ENCODE results near the gene ALK.

The ALK gene

DNA sequence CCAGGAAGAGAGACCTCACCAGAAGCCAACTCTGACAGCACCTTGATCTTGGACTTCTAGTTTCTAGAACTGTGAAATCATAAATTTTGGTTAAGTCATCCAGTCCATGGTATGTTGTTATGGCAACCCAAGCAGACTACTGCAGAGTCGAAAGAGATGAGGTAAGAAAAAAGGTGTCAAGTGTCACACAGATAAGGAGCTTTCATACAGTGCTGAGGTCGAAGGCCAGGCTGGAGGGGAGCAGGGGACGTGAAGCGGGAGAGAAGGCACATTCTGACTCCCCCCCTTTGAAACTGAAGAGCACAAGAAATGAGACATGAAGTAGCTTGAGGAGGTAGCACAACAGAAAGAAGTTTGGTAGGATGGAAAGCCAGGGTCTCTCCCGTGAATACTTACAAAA lies 110.4 kb downstream of the ALK start:
- H3K27ac ChIP-seq, result no peak overlapping the region
- TF ChIP-seq, protein P1, sequence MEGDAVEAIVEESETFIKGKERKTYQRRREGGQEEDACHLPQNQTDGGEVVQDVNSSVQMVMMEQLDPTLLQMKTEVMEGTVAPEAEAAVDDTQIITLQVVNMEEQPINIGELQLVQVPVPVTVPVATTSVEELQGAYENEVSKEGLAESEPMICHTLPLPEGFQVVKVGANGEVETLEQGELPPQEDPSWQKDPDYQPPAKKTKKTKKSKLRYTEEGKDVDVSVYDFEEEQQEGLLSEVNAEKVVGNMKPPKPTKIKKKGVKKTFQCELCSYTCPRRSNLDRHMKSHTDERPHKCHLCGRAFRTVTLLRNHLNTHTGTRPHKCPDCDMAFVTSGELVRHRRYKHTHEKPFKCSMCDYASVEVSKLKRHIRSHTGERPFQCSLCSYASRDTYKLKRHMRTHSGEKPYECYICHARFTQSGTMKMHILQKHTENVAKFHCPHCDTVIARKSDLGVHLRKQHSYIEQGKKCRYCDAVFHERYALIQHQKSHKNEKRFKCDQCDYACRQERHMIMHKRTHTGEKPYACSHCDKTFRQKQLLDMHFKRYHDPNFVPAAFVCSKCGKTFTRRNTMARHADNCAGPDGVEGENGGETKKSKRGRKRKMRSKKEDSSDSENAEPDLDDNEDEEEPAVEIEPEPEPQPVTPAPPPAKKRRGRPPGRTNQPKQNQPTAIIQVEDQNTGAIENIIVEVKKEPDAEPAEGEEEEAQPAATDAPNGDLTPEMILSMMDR (conservative IDR thresholded peaks at IDR 0.05), result no peak

DNA sequence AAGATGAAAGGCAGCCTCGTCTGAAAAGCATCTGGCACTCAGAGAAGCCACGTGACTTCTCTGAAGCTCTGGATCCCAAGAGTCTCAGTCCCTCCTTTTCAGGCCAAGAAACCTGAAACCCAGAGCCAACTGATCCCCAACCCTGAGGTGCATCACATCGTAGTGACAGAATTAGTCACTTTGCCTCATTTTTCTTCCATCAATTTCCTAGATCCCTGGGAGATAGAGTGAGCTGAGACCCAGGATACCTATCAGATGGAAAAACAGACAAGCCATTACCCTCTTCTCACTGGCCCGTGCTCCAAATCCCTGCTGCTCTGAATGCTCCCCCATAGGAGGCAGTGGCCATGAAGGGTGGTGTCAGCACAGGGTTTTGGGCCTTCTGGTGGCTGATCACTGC lies 113.1 kb downstream of the ALK start:
- H3K27ac ChIP-seq, result no peak overlapping the region
- TF ChIP-seq, protein P1 (conservative IDR thresholded peaks at IDR 0.05), result no peak

DNA sequence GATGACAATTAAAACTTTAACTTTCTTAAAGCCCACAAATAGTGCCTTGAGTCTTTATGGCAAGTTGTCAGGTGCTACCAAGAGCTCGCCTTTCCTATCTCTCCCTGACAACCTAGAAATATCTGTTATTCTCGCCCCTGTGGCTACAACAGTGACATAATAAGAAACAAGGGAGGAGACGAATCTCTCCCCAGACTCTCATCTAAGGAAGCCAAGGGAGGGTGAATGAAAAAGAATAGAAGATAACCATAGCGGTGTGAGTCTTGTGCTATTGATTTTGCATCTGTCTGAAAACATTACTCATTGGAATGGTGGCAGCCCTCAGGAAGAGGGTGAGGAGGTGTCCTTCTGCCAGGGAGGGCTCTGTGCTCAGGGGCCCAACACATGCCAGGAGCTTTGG lies 114.3 kb downstream of the ALK start:
- H3K27ac ChIP-seq, result peak overlapping the region; percentile 71
- TF ChIP-seq, protein P1 (conservative IDR thresholded peaks at IDR 0.05), result no peak

DNA sequence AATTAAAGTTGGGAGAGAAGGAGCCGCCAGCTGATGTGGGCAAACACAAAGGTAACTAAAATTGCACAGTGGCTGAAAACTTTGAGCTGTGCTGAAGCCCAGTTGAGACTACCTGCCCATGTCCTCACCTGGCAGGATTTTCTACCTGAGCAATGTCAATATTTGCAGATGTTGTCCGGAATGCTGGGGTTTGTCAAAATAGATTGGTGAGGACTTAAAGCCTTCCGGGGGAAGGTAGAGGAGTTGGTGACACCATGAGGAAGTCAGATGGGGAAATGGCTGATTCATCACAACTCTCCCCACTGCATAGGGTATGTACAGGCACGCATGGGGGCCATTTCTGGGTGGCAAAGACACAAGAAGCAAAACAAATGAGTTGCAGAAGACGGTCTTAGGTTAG lies 114.9 kb downstream of the ALK start:
- H3K27ac ChIP-seq, result peak overlapping the region; percentile 71
- TF ChIP-seq, protein P1 (conservative IDR thresholded peaks at IDR 0.05), result no peak

DNA sequence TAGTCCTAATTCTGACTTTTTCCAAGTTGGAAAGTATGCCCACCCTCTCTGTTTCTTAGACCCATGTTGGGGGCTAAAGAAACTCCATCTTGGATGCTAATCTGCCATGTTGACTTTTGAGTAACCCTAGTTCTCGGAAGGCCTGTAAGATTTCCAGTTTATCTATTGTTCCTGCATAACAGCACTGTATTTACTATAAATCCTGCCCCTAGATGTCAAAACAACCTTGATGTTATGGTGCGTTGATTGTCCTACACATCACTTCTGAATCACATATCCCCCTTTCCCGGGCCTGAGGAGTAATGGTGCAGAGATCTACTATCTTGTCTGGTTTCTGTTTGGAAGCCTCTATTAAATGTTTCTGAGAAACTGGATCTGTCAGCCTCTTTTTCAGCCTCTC lies 116.7 kb downstream of the ALK start:
- TF ChIP-seq, protein P1 (conservative IDR thresholded peaks at IDR 0.05), result no peak
- no peak overlapping the region; the same call in 1 of the 2 replicates for H3K27ac ChIP-seq

DNA sequence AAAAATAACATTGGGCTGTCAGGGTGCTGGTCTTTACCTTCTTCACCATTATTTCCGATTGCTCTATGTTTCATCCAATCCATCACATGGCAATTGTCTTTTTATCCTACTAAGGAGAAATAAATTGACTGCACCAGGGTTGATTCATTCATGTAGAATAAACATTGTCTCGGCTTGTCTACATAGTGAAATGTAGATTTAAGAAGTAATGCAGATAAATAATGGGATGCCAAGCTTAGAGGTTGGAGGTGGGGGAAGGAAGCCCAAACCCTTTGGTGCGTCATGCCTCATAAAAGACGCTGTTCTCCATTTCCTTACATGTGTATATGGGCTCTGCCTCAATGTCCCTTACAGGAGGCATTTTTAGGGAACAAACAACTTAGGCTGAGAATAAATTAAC lies 117.8 kb downstream of the ALK start:
- TF ChIP-seq, protein P1 (conservative IDR thresholded peaks at IDR 0.05), result no peak

DNA sequence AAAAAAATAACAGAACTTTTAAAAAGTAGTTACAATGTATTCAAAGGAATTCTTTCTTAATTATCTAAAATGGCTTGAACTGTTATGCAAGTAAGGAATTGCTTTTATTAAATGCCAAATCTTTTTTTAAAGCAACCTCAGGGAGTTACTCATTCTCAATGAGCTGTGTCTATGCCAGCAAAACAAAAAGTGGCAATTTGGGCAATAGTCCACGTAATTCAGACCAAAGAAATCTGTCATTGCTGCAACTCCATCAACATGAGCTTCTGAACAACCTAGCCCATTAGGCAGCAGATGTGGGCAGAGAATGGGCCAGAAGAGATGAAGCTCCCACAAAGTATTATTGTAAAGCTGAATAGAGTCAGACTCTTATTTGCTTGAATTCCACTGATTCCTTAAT lies 118.4 kb downstream of the ALK start:
- no peak overlapping the region for H3K27ac ChIP-seq
- TF ChIP-seq, protein P1 (conservative IDR thresholded peaks at IDR 0.05), result no peak

More for the DNA sequence above, 117.8 kb downstream of the ALK start:
- no peak overlapping the region for H3K27ac ChIP-seq

DNA sequence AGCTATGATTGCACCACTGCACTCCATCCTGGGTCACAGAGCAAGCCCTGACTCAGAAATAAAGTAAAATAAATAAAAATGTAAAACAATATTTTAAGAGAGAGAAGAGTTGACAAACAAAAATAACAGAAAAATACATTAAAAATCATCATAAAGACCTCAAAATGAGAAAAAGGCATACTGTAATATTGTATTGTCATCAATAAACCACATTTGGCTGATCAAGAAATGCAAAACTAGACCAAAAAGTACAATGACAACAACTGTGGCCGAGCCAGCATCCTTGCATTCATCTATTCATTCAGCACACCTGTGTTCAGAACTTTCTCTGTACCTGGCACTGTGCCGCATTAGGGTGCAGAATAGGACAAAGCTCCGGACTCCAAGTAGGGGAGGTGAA lies 121.8 kb downstream of the ALK start:
- H3K27ac ChIP-seq, result no peak overlapping the region
- TF ChIP-seq, protein P1 (conservative IDR thresholded peaks at IDR 0.05), result no peak
